Raji (cell line): ENCODE data around the gene SLAMF9.

ENCODE experiments used
- POLR2A ChIP-seq: IDR thresholded peaks from 2 replicates; pipeline ENCODE4 v1.6.1; 2011; ENCODE audit warnings: low read depth, low read length, control low read depth; ENCODE audit not compliant: insufficient read depth

SLAMF9 gene

DNA sequence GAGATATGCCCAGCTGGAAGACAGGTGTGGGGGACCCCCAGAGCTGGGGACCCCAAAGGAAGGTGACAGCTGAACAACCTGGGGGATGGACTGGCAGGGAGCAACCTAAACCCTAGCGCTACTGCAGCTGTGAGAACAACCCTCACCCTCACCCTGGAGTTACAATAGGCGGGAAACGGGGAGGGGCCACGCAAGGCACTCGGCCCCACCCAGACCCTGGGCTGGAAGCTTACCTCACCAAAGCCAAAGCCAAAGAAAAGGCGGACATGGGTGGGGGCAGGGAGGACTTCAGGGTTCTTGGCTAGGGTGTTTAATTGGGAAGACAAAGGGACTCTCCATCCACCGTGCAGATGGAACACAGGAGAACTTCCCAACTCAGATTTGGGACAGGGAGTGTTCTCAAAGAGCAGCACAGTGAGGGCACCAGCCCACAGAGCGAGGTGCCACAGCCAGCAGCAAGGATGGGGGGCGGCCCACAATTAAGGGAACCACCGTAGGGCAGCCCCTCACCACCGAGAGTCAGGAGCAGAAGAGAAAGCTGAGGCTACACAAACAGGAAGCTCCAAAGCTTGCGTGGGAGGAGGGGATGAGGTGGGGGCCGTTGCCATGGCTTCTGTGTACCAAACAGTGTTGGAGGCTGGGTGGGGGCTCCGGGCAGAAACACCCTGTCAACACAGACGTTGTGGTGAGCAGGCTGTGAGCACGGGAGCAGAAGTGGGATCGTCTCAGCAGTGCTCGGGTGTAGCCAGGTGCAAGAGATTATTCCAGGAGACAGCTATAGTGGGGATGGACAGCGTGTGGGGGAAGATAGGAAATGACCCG, 30.6 kb downstream of the SLAMF9 start:
- TF ChIP-seq POLR2A: 0 out of 2 replicates have a peak, but pooled peaks have one; percentile 23

DNA sequence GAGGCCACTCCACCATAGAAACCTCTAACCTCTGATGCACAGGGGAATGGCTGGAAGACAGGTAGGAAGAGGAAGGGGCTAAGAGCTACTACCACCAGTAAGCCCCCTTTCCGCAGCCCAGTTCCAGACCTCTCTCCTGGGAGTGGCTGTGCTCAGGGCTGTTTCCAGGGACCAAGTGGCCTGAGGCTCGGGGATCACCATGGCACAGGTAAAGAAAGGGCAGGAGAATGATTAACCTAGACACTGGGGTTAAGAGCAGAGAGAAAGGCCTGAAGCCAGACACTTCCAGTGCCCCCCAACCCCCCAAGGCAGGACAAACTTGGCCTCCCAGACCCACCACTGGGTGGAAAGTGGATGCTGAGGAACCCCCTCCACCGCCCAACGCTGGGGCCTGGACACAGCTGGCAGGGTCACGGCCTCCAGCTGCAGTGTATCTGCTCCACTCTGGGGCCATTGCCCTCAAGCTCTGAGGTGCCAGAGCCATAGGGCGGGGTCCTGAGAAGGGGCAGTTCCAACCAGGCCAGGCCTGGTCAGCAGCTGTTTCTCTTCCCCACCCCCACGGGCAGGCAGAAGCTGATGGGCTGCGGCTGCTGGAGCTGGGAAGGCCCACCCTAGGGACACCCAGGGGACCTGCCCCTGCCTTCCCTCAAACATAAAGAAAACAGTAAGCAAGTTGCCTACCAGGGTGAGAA, 31.4 kb downstream of the SLAMF9 start:
- TF ChIP-seq POLR2A: no peak

DNA sequence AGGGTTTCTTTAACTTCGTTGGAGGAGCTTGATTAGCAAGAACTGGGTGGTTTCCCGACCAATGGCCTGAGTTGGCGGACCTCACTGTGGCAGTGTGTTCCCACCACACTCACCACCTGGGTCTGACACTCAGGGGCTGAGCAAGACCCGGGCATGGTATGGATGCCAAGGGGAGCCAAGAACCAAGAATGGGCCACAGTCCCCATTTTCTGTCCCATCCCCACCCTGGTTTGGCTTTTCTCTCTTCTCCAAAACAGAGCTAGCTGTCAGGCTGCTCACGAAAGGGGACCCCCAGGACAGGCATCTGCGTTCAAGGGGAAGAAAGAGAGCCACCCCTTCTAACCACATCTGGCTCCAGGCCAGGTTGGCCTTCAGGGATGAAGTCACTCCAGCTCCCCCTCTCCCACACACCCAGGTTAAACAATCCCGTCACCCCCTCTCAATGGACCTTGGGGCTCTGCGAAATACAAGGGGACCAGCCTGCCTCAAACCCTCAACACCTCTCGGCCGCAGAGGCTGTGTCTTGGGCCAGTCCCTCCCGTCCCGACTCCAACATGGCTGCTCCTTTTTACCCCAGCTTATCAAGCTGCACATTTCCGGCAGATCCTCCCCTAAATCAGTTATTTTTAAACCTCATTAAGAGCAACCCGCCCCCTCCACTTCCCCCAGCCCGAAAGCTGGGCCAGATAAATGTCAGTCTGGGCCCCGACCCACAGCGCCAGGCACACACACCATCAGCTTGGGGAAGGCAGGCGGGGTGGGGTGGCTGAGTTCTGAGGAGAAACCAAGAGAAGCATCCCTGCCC, 32.1 kb downstream of the SLAMF9 start:
- TF ChIP-seq POLR2A: no peak

DNA sequence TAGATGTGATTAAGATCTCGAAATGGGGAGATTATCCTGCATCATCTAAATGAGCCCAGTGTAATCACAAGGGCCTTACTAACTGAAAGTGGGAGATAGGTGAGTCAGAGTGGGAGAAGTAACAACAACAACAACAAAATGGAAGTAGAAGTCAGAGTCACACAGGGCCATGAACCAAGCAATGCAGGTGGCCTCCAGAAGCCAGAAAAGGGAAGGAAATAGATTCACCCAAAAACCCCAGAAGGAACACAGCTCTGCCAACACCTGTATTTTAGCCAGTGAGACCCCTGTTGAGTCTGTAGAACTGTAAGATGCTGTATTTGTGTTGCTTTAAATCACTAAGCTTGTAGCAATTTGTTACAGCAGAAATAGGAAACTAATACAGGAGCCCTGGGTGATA, 32.8 kb downstream of the SLAMF9 start:
- no peak for TF ChIP-seq POLR2A

DNA sequence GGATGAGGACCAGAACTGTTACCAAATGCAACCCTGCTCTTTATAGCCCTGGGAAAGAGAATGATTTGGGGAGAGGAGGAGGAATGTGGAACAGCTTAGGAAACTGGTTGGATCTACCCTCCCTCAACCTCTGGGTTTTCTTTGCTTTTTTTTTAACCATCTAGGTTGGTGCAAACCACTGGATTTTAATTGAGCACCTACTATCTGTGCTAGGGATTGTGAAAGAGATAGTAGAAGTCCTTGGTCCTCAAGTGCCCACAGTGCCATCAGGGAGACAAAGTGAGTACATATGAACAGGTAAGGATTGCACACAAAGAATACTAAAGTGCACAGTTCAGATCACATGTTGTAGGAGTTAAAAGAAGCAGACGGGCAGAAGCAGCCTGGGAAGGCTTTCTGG, 33.4 kb downstream of the SLAMF9 start:
- TF ChIP-seq POLR2A: no peak

DNA sequence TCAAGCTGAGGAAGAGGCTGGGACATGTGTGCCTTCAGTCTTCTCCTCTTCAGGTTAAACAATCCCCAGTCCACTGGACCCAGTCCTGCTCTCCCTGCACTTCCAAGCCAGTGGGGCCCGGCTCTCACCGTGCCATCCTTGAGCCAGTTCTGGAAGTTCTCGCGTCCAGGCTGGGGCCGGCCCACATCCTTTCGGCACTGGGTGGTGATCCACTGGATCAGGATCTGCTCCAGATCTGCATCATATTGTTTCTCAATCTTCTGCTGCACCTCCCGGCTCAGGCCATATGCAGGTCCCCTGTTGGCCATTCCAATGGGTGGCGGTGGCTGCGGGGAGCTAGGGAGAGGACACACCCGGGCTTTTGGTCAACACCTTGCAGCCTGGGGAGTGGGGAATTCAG, 33.8 kb downstream of the SLAMF9 start:
- no peak for TF ChIP-seq POLR2A

DNA sequence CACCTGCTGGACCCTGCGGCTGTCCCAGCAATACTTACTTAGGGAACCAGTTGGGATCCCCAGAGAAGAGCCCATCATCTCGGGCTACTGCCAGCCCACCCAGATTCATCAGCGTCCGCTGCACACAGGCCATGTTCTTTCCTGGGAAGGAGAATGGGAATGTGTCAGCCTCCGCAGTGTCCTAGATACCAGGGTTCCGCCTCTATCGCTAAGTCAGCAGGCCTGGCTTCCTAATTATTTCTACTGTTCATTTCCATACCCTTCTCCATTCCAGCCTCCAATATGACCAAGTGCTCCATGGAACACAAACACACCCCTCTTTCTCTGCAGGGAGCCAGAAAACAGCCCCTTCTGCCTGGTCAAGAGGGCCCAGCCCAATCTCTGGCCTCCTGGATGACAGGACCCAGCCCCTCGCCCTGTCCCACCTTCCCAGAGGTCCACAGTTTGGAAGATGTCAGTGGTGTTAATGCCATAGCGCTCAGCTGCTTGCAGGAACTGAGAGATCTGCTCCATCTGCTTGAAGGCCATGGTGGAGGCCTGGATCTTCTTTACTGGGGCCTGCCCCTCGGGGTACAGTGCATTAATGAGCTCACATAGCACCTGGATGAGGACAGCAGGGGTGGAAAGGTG, 34.7 kb downstream of the SLAMF9 start:
- no peak for TF ChIP-seq POLR2A

DNA sequence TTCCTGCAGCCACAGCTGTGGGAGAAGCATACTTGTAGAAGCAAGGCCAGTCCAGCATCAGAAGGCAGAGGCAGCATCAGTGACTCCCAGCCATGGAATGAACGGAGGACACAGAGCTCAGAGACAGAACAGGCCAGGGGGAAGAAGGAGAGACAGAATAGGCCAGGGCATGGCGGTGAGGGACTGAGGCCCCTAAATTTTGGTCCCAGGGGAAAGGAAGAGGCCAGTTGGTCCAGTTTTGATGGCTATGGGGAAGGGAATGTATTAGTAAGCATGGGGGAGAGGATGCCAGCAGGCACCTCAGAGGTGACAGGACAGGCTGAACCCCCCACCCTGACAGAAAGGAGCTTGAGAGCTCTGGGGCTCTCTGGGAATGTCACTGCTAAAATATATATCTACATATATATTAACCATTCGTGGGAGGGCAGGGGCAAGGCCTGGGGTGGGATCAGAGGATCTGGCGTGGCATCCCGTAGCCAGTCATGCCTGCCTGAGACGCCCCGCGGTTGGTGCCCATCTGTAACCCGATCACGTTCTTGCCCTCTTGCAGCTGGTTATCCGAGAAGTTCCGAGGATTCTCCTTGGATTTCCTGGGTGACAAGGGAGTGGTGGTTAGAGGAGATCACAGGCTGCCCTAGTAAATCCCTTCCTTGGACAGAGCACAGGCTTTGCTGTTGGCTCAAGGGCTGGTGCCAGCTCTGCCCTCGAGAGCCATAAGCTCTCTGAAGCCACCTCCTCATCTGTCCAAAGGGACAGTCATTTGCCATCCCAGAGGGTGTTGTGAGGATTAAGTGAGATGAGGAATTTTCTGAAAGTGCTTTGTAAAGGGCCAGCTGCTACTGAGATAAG, 35.5 kb downstream of the SLAMF9 start:
- no peak for TF ChIP-seq POLR2A

DNA sequence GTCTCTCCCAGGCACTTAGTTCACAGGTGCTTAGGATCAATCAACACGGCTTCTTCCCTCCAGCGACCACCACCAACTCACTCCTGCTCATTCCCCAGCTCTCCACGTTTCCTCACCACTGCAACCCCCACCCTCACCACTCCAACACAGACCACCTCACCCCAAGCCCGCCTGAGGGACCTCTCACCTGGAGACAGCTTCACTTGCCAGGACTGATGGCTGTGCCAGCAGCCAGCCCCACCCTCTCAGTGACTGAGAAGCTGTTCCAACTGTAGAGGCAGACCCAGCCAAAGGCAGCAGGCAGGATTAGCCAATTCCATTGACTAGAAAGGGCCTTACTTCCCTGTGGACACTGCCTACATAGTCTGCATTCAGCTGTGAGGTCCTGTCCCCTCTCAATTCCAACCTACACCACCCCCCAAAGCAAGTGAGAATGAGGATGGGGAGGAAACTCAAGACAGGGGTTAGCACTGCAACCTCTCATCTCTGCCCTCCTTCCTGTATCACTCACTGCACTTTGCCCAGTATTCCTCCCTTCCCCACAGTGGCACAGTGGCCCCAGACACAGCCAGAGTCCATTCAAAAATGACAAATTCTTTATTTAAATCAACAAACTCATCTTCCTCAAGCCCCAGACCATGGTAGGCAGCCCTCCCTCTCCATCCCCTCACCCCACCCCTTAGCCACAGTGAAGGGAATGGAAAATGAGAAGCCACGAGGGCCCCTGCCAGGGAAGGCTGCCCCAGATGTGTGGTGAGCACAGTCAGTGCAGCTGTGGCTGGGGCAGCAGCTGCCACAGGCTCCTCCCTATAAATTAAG, 36.3 kb downstream of the SLAMF9 start:
- no peak for TF ChIP-seq POLR2A

DNA sequence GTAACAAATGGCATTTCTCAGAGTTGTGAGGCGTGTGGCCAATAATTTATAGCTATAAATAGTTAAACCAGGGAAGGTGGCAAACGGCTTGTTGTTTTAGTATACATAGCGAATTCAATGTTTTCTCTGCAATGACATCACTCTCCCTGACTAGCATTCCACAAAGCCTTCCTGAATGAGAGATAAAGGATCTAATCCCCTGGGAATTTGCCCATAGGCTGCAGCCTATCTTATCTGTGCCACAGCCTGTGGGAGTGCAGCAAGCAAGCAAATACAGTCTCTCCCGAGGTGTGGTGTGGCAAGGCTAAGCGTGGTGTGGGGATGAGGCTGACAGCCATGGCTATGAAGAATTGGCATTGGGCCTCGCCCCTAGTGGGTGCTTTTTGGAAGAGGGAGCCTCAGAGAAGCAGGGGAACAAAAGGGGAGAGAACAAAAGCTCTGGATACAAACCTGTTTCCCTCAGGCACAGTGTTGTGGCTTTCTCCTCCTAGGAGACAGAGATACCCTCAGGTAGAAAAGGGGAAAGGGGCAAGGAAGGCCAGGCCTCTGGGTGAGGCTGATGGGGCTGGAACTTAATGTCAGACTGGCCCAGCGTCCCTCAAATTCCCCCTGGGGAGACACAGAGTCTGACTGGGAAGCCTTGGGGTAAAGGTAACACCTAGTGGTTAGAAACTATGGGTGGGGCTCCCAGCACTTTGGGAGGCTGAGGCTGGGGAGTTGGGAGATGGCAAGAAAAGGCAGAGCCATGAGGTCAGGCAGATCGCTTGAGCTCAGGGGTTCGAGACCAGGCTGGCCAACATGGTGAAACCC, 37.6 kb downstream of the SLAMF9 start:
- TF ChIP-seq POLR2A: no peak

DNA sequence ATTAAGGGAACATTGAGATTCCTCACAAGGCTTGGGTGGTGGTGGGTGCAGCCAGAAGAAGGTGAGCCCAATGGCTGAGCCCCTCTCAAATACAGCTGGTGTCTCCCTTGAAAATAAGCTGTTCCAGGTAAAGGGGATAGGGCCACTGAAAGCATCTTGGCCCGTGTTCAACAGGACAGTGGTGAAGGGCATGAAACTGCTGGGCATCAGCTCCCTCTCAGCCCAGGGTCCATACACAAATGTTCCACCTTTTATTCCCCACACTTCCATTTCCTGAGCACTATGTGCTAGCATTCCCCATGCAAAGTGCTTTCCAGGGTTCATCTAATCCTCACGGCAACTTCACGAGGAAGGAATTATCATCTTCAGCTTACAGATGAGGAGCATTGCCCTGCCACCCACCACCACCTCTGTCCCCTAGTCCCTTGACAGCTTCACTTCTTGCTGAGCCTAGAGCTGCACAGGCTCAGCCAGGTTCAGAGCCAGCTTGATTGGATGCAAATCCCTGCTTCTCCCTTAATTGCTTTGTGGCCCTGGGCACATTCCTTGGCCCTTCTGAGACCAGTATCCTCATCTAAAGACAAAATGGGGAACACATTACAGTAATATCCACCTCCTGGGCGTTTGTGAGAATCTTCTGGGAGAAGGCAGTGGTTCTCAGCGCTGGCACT, 38.3 kb downstream of the SLAMF9 start:
- no peak for TF ChIP-seq POLR2A

DNA sequence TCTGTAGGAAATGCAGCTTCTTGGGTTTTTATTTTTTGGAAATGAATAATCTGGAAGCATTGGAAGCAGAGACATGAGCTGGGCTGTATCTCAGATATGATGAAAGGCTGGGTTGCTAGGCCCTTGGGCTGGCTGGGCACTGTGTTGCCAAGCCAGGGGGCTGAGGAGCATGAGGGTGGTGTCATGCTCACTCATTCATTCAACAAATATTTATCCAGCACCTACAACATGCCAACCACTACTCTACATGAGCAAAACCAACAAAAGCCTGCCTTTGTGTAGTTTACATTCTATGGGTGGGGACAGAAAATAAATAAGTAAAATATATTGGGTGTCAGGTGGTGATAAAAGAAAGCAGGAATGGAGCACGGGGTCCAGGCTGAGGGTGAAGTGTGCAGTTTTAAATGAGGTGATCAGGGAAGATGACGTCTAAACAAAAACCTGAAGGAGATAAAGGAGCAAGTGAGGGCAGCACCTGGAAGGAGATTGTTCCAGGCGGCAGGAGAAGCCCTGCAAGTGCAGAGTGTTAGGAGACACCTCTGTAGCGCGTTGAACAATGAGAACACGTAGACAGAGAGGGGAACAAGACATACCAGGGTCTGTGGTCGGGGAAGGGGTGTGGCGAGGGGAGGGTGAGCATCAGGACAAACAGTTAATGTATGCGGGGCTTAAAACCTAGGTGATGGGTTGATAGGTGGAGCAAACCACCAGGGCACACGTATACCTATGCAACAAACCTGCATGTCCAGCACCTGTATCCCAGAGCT, 39.6 kb downstream of the SLAMF9 start:
- no peak for TF ChIP-seq POLR2A
